CD4-positive, CD25-positive, alpha-beta regulatory T cell (primary cell): ENCODE measurements around the gene SNX8. TPM values are rescaled to one million over a fixed set of nuclear protein-coding genes. Genes with fewer than 3 reads are reported as not detected.

Experiments used
- ATAC-seq, 2 donors: fragments of 150-1000 bp; cut with Tn5 transposase; one replicate each; pipeline ENCODE4 v1.10.0; 2021; ENCODE audit warnings: low read depth in 2 of 2, moderate number of reproducible peaks in 2 of 2, moderate library complexity in 1 of 2
- DNase-seq, 3 donors: peaks; one replicate each; pipeline versions ENCODE4 v3.0.0 to v3.0.0-alpha.2; 2012 to 2022; ENCODE audit warnings: mixed read lengths in 1 of 3
- H3K27ac ChIP-seq: one replicate; pipeline ENCODE4 v1.7.0; 2013; ENCODE audit warnings: mild to moderate bottlenecking, low read length; ENCODE audit not compliant: insufficient read depth, poor library complexity, severe bottlenecking
- H3K27me3 ChIP-seq: one replicate; pipeline ENCODE4 v1.7.0; 2013; ENCODE audit warnings: low read length; ENCODE audit not compliant: control insufficient read depth, insufficient read depth
- H3K36me3 ChIP-seq: one replicate; pipeline ENCODE4 v1.7.0; 2013; ENCODE audit warnings: mild to moderate bottlenecking, low read length, moderate library complexity; ENCODE audit not compliant: control insufficient read depth, insufficient read depth
- H3K4me1 ChIP-seq: 2 replicates; pipeline ENCODE4 v1.7.0; 2013; ENCODE audit warnings: mild to moderate bottlenecking, low read length; ENCODE audit not compliant: insufficient read depth, control insufficient read depth, poor library complexity, severe bottlenecking
- H3K4me3 ChIP-seq: one replicate; pipeline ENCODE4 v1.7.0; 2013; ENCODE audit warnings: low read depth, mild to moderate bottlenecking, low read length, moderate library complexity
- H3K9me3 ChIP-seq, 2 experiments: 1 replicate in 1 of 2; 2 replicates in 1 of 2; pipeline ENCODE4 v1.7.0; 2013; ENCODE audit warnings: low read length in 2 of 2, mild to moderate bottlenecking in 1 of 2, moderate library complexity in 1 of 2; ENCODE audit not compliant: control insufficient read depth in 2 of 2
- H3K27ac Mint-ChIP-seq, 3 donors: one replicate each; pipeline ENCODE4 v1.8.0; 2020 to 2022; ENCODE audit warnings: mild to moderate bottlenecking in 3 of 3, mixed read lengths in 3 of 3, moderate library complexity in 2 of 3
- H3K27me3 Mint-ChIP-seq: one replicate; pipeline ENCODE4 v1.8.0; 2022; ENCODE audit warnings: mild to moderate bottlenecking, mixed read lengths
- H3K36me3 Mint-ChIP-seq: one replicate; pipeline ENCODE4 v1.8.0; 2020; ENCODE audit warnings: mixed read lengths
- H3K4me1 Mint-ChIP-seq, 4 donors: one replicate each; pipeline ENCODE4 v1.8.0; 2020 to 2022; ENCODE audit warnings: mixed read lengths in 4 of 4, mild to moderate bottlenecking in 1 of 4
- H3K4me3 Mint-ChIP-seq, 4 donors: one replicate each; pipeline ENCODE4 v1.8.0; 2020 to 2022; ENCODE audit warnings: mild to moderate bottlenecking in 4 of 4, mixed read lengths in 4 of 4, moderate library complexity in 3 of 4
- H3K9me3 Mint-ChIP-seq, 7 donors: one replicate each; pipeline ENCODE4 v1.8.0; 2020 to 2022; ENCODE audit warnings: mixed read lengths in 7 of 7, mild to moderate bottlenecking in 3 of 7, moderate library complexity in 2 of 7
- polyA plus RNA-seq, 4 donors: library from polyadenylated mRNA; unstranded; fragments of 300-500 nt; fragmentation: Illumina TruSeq; gene quantifications; one replicate each; pipeline ENCODE4 v1.2.3, GENCODE V29; 2021
- total RNA-seq: library from RNA; stranded (reverse); gene quantifications from one replicate; pipeline ENCODE4 v1.2.3, GENCODE V29; 2022

SNX8 gene
- total and polyA plus RNA-seq, 5 donors from 2014 or later, result 5.7 to 14.5 (median 9.5) TPM

- H3K9me3 ChIP-seq, result no peaks in the 10 kb centered on the region
- Mint-ChIP-seq H3K4me1 (peaks cover 4 to 45% (median 11%) of the 10 kb centered on the region in 4 donors), H3K36me3 (peaks cover 7% of the 10 kb centered on the region), H3K27me3 (no peaks in the 10 kb centered on the region), H3K27ac (peak overlapping the region in 1 of 3 donors; percentile 65), H3K9me3 (no peaks in the 10 kb centered on the region), H3K4me3 (peak overlapping the region; percentile 33 to 98 (median 60))
- no peak overlapping the region for H3K4me3 ChIP-seq
- H3K27ac ChIP-seq, result no peak overlapping the region
- ATAC-seq (no peak), DNase-seq (no peak)
- H3K4me1 ChIP-seq, result peaks cover 18% of the 10 kb centered on the region
- no peaks in the 10 kb centered on the region for H3K27me3 ChIP-seq
- H3K36me3 ChIP-seq, result peaks cover 26% of the 10 kb centered on the region
These were observed 75.0 kb downstream of the SNX8 start for GRCh38 chr7:2239242-2239641.

- Mint-ChIP-seq H3K4me1 (peaks cover 0 to 43% (median 10%) of the 10 kb centered on the region in 4 donors), H3K27me3 (no peaks in the 10 kb centered on the region), H3K4me3 (peak overlapping the region in 2 of 4 donors; percentile 32 to 68), H3K36me3 (peaks cover 7% of the 10 kb centered on the region), H3K9me3 (no peaks in the 10 kb centered on the region), H3K27ac (no peak overlapping the region)
- peaks cover 14% of the 10 kb centered on the region for H3K4me1 ChIP-seq
- DNase-seq, result no peak
- peaks cover 26% of the 10 kb centered on the region for H3K36me3 ChIP-seq
- ATAC-seq, result no peak
- no peaks in the 10 kb centered on the region for H3K9me3 ChIP-seq
- no peak overlapping the region for H3K27ac ChIP-seq
- H3K27me3 ChIP-seq, result no peaks in the 10 kb centered on the region
- no peak overlapping the region for H3K4me3 ChIP-seq
These were observed 77.1 kb downstream of the SNX8 start for GRCh38 chr7:2237109-2237602.

- H3K9me3 ChIP-seq, result no peaks in the 10 kb centered on the region
- DNase-seq, result no peak
- H3K27ac Mint-ChIP-seq, result peak overlapping the region in 1 of 3 donors; percentile 42
- ATAC-seq, result no peak
- H3K27me3 ChIP-seq, result no peaks in the 10 kb centered on the region
- H3K9me3 Mint-ChIP-seq, result no peaks in the 10 kb centered on the region
- H3K4me1 ChIP-seq, result peaks cover 28% of the 10 kb centered on the region
- peak overlapping the region; percentile 70 to 78 (median 76) for H3K4me3 Mint-ChIP-seq
- H3K27me3 Mint-ChIP-seq, result no peaks in the 10 kb centered on the region
- peaks cover 10% of the 10 kb centered on the region for H3K36me3 Mint-ChIP-seq
- H3K27ac ChIP-seq, result no peak overlapping the region
- H3K4me1 Mint-ChIP-seq, result peaks cover 0 to 51% (median 21%) of the 10 kb centered on the region in 4 donors
- no peak overlapping the region for H3K4me3 ChIP-seq
- H3K36me3 ChIP-seq, result peaks cover 30% of the 10 kb centered on the region
These were observed 80.3 kb downstream of the SNX8 start for GRCh38 chr7:2233926-2234325.

- H3K9me3 Mint-ChIP-seq, result no peaks in the 10 kb centered on the region
- H3K4me1 Mint-ChIP-seq, result peaks cover 0 to 52% (median 21%) of the 10 kb centered on the region in 4 donors
- H3K27ac Mint-ChIP-seq, result peak within 1 kb of the TSS; percentile 74 to 90 (median 88)
- Histone ChIP-seq H3K4me1 (peaks cover 28% of the 10 kb centered on the region), H3K36me3 (peaks cover 25% of the 10 kb centered on the region), H3K9me3 (no peaks in the 10 kb centered on the region), H3K27me3 (no peaks in the 10 kb centered on the region), H3K4me3 (peak within 1 kb of the TSS; percentile 90), H3K27ac (peak within 1 kb of the TSS; percentile 55)
- H3K4me3 Mint-ChIP-seq, result peak within 1 kb of the TSS; percentile 95 to 97 (median 96)
- ATAC-seq (peak; percentile 88 to 89), DNase-seq (peak; percentile 86 to 90 (median 89))
- no peaks in the 10 kb centered on the region for H3K27me3 Mint-ChIP-seq
- peaks cover 10% of the 10 kb centered on the region for H3K36me3 Mint-ChIP-seq
These were observed 81.3 kb downstream of the SNX8 start, which contains the start of gene MAD1L1 for GRCh38 chr7:2232766-2233520. Gene MAD1L1 (minus strand): TSS chr7:2232945. CDS start chr7:2230133, 2,812 bp downstream.

GRCh38 chr7:2231992-2232765, 82.1 kb downstream of the SNX8 start:
- Histone ChIP-seq H3K27ac (peak overlapping the region; percentile 55), H3K9me3 (no peaks in the 10 kb centered on the region), H3K27me3 (no peaks in the 10 kb centered on the region), H3K36me3 (peaks cover 25% of the 10 kb centered on the region), H3K4me3 (peak overlapping the region; percentile 78), H3K4me1 (peaks cover 28% of the 10 kb centered on the region)
- H3K27me3 Mint-ChIP-seq, result no peaks in the 10 kb centered on the region
- no peaks in the 10 kb centered on the region for H3K9me3 Mint-ChIP-seq
- H3K27ac Mint-ChIP-seq, result peak overlapping the region in 2 of 3 donors; percentile 88 to 90
- peak overlapping the region; percentile 90 to 96 (median 94) for H3K4me3 Mint-ChIP-seq
- peak; percentile 8 to 32 (median 25) for DNase-seq
- ATAC-seq, result peak; percentile 29 to 52
- peaks cover 0 to 56% (median 21%) of the 10 kb centered on the region in 4 donors for H3K4me1 Mint-ChIP-seq
- H3K36me3 Mint-ChIP-seq, result peaks cover 7% of the 10 kb centered on the region

- Histone ChIP-seq H3K36me3 (peaks cover 19% of the 10 kb centered on the region), H3K27ac (no peak overlapping the region), H3K9me3 (no peaks in the 10 kb centered on the region), H3K4me1 (peaks cover 28% of the 10 kb centered on the region), H3K4me3 (no peak overlapping the region), H3K27me3 (no peaks in the 10 kb centered on the region)
- Mint-ChIP-seq H3K4me3 (peak overlapping the region in 3 of 4 donors; percentile 28 to 76 (median 65)), H3K4me1 (peaks cover 0 to 59% (median 22%) of the 10 kb centered on the region in 4 donors), H3K9me3 (no peaks in the 10 kb centered on the region), H3K36me3 (peaks cover 10% of the 10 kb centered on the region), H3K27ac (no peak overlapping the region), H3K27me3 (no peaks in the 10 kb centered on the region)
- ATAC-seq, result no peak
- no peak for DNase-seq
These were observed 83.4 kb downstream of the SNX8 start for GRCh38 chr7:2230882-2231281.

GRCh38 chr7:2230226-2230625, 84.0 kb downstream of the SNX8 start:
- H3K4me1 Mint-ChIP-seq, result peaks cover 0 to 58% (median 22%) of the 10 kb centered on the region in 4 donors
- no peaks in the 10 kb centered on the region for H3K9me3 Mint-ChIP-seq
- H3K4me1 ChIP-seq, result peaks cover 28% of the 10 kb centered on the region
- H3K27me3 ChIP-seq, result no peaks in the 10 kb centered on the region
- DNase-seq (no peak), ATAC-seq (no peak)
- peaks cover 11% of the 10 kb centered on the region for H3K36me3 Mint-ChIP-seq
- peaks cover 25% of the 10 kb centered on the region for H3K36me3 ChIP-seq
- H3K27ac ChIP-seq, result no peak overlapping the region
- peak overlapping the region in 1 of 3 donors; percentile 64 for H3K27ac Mint-ChIP-seq
- peak overlapping the region in 3 of 4 donors; percentile 29 to 76 (median 31) for H3K4me3 Mint-ChIP-seq
- H3K4me3 ChIP-seq, result no peak overlapping the region
- no peaks in the 10 kb centered on the region for H3K9me3 ChIP-seq
- H3K27me3 Mint-ChIP-seq, result no peaks in the 10 kb centered on the region
